Endodermal cell (in vitro differentiated cells): ENCODE measurements around the gene ARHGEF26. TPM values are rescaled to one million over a fixed set of nuclear protein-coding genes. Genes with fewer than 3 reads are reported as not detected.

Experiments used
- DNase-seq: peaks from one replicate; pipeline ENCODE4 v3.0.0-alpha.2; 2017
- H3K27ac ChIP-seq: 2 replicates; pipeline ENCODE4 v1.5.1; 2013; ENCODE audit warnings: mild to moderate bottlenecking, low read depth, low read length, moderate library complexity
- H3K27me3 ChIP-seq: 2 replicates; pipeline ENCODE4 v1.6.1; 2013; ENCODE audit warnings: mild to moderate bottlenecking, low read length, moderate library complexity; ENCODE audit not compliant: insufficient read depth, control insufficient read depth, poor library complexity, severe bottlenecking
- H3K36me3 ChIP-seq: 2 replicates; pipeline ENCODE4 v1.7.0; 2013; ENCODE audit warnings: mild to moderate bottlenecking, low read length, moderate library complexity; ENCODE audit not compliant: control insufficient read depth, insufficient read depth
- H3K4me1 ChIP-seq: one replicate; pipeline ENCODE4 v1.7.0; 2013; ENCODE audit warnings: low read length; ENCODE audit not compliant: control insufficient read depth, insufficient read depth
- H3K4me3 ChIP-seq: 2 replicates; pipeline ENCODE4 v1.5.1; 2013; ENCODE audit warnings: mild to moderate bottlenecking, low read length, moderate library complexity
- H3K9ac ChIP-seq: 2 replicates; pipeline ENCODE4 v1.6.1; 2013; ENCODE audit warnings: mild to moderate bottlenecking, low read length, moderate library complexity; ENCODE audit not compliant: poor library complexity, severe bottlenecking; ENCODE audit errors: extremely low read depth
- H3K9me3 ChIP-seq: 2 replicates; pipeline ENCODE4 v1.6.1; 2013; ENCODE audit warnings: mild to moderate bottlenecking, low read length, moderate library complexity; ENCODE audit not compliant: control insufficient read depth
- H3K27ac Mint-ChIP-seq: 2 replicates; pipeline ENCODE4 v1.8.0; 2020; ENCODE audit warnings: mixed read lengths
- H3K27me3 Mint-ChIP-seq: 2 replicates; pipeline ENCODE4 v1.8.0; 2021; ENCODE audit warnings: mild to moderate bottlenecking, mixed read lengths; ENCODE audit not compliant: insufficient read depth
- H3K36me3 Mint-ChIP-seq: 2 replicates; pipeline ENCODE4 v1.8.0; 2020; ENCODE audit warnings: low read depth, mixed read lengths
- H3K4me1 Mint-ChIP-seq: 2 replicates; pipeline ENCODE4 v1.8.0; 2020; ENCODE audit warnings: mixed read lengths
- H3K4me3 Mint-ChIP-seq: 2 replicates; pipeline ENCODE4 v1.8.0; 2020; ENCODE audit warnings: mild to moderate bottlenecking, moderate library complexity, mixed read lengths
- H3K9me3 Mint-ChIP-seq: 2 replicates; pipeline ENCODE4 v1.8.0; 2020; ENCODE audit warnings: mild to moderate bottlenecking, mixed read lengths
- WGBS, 2 experiments: methylation state at CpG; one replicate each; pipeline versions ENCODE4 v1.1.5 to v1.1.7; 2013; ENCODE audit warnings: missing lambda C conversion rate in 2 of 2, mixed read lengths in 1 of 2; ENCODE audit not compliant: insufficient coverage in 1 of 2, insufficient read length in 1 of 2; 5-methylcytosine and 5-hydroxymethylcytosine counted together
- total RNA-seq, 2 donors: library from RNA; stranded (reverse); fragmentation: NEBNext Ultra II Directional in 1 of 2; extraction: Animal tissue kit (Norgen Biotek cat#: 25700) in 1 of 2; gene quantifications; 2 replicates in 1 of 2; 3 replicates in 1 of 2; pipeline ENCODE4 v1.2.1, GENCODE V29; 2021
- TF ChIP-seq, protein P1 (sequence below): fragments of 200-600 bp; sonication (generic); conservative IDR thresholded peaks from 2 replicates; pipeline ENCODE4 v1.5.0; 2021; ENCODE audit warnings: antibody characterized with exemption, mild to moderate bottlenecking

Gene ARHGEF26
- total RNA-seq, 2 donors from 2014 or later, result 10.1 to 12.4 TPM

DNA sequence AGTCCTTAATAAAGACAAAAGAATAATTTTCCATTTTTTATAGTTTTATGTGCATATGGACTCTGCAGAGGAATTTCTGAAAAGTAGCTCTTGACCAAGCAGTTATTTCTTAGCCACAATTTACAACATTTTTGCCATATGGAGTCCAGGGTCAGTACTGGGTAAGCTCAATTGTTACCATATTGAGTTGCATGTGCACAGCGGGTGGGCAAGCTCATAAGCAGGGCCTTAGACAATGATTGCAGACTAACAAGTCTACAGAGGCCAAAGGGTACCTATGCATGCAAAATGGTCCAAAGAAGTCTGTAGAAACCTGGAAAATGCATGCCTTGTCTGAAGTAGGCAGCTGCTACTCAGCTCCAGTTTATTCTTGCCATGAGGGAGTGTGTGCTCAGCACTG lies 19.0 kb upstream of the ARHGEF26 start:
- no peak overlapping the region for H3K4me3 Mint-ChIP-seq
- Histone ChIP-seq H3K36me3 (no peaks in the 10 kb centered on the region), H3K27me3 (no peaks in the 10 kb centered on the region), H3K9me3 (no peaks in the 10 kb centered on the region), H3K9ac (no peak overlapping the region), H3K4me3 (no peak overlapping the region), H3K4me1 (no peaks in the 10 kb centered on the region), H3K27ac (no peak overlapping the region)
- no peak overlapping the region for H3K27ac Mint-ChIP-seq
- WGBS, 2 experiments, result 89 to 100% methylated on average over 1 of the region's 1 CpG
- no peaks in the 10 kb centered on the region for H3K27me3 Mint-ChIP-seq
- no peaks in the 10 kb centered on the region for H3K36me3 Mint-ChIP-seq
- no peaks in the 10 kb centered on the region for H3K4me1 Mint-ChIP-seq
- no peak for DNase-seq
- TF ChIP-seq, protein P1, sequence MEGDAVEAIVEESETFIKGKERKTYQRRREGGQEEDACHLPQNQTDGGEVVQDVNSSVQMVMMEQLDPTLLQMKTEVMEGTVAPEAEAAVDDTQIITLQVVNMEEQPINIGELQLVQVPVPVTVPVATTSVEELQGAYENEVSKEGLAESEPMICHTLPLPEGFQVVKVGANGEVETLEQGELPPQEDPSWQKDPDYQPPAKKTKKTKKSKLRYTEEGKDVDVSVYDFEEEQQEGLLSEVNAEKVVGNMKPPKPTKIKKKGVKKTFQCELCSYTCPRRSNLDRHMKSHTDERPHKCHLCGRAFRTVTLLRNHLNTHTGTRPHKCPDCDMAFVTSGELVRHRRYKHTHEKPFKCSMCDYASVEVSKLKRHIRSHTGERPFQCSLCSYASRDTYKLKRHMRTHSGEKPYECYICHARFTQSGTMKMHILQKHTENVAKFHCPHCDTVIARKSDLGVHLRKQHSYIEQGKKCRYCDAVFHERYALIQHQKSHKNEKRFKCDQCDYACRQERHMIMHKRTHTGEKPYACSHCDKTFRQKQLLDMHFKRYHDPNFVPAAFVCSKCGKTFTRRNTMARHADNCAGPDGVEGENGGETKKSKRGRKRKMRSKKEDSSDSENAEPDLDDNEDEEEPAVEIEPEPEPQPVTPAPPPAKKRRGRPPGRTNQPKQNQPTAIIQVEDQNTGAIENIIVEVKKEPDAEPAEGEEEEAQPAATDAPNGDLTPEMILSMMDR, result no peak
- H3K9me3 Mint-ChIP-seq, result no peaks in the 10 kb centered on the region

DNA sequence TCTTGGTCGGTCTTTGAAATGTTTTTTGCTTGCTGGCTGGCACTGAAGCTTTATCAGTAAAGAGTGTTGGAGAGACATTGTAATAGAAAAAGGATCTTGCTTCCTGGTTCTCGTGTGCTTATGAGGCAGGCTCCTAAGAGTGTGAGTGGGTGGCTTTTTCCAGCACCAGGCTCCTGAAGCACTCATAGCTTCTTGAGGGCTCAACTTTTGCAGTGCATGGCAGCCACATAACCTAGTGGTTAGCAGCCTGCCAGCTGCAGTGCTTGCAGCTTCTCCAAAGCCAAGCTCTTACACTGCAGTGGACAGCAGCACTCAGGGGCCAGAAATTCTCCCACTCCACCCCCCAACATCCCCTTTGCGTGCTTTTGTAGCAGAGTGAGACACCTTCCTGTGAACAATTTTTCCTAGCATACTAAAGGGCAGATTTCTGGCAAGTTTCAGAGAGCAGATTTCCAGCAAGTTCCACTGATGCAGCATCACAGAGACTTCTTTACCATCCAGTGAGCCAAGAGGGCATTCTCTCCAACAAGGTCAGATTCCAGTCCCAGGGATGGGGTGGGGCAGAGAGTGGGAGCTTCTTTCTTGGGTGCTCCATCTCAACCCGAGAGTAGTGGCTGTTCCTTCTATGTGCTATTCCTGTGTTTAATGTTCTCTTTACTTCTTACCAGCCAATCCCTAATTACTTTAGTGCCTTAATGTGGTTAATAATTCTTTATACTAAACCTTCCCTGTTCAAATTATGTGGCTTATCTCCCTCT lies 15.8 kb upstream of the ARHGEF26 start:
- Histone ChIP-seq H3K4me3 (no peak overlapping the region), H3K9me3 (no peaks in the 10 kb centered on the region), H3K4me1 (no peaks in the 10 kb centered on the region), H3K36me3 (no peaks in the 10 kb centered on the region), H3K9ac (no peak overlapping the region), H3K27ac (no peak overlapping the region), H3K27me3 (no peaks in the 10 kb centered on the region)
- TF ChIP-seq, protein P1, result no peak
- DNase-seq, result no peak
- no peaks in the 10 kb centered on the region for H3K27me3 Mint-ChIP-seq
- H3K9me3 Mint-ChIP-seq, result no peaks in the 10 kb centered on the region
- H3K27ac Mint-ChIP-seq, result no peak overlapping the region
- no peak overlapping the region for H3K4me3 Mint-ChIP-seq
- H3K4me1 Mint-ChIP-seq, result no peaks in the 10 kb centered on the region
- 93 to 94% methylated on average over 3 to 4 of the region's 4 CpGs for WGBS, 2 experiments
- no peaks in the 10 kb centered on the region for H3K36me3 Mint-ChIP-seq

DNA sequence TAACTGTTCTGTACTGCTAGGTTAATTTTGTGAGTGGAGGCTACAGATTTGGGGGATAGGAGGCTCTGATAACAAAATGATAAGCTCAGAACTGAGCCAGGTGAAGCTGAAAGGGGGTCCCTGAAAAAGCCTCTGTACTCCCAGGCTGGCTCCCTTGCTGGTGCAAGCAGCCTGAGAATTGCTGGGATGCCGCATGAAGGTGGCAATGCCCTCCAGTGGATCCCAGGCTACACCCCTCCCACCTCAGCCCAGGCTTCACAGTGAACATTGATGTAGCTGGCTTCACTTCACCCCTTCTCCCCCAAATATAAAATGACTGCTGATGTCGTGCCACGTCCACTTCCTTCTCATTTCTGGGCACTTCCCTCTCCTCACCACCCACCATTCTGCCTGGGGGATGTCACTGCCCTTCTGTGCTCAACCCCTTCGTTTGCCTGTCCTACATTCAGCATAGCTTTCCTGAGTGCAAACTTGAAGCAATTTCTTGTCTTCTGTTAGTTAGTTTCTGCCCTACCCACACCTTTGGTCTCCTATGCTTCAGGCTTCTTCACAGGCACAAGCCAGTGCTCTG lies 9.7 kb upstream of the ARHGEF26 start:
- Histone ChIP-seq H3K4me3 (no peak overlapping the region), H3K9me3 (no peaks in the 10 kb centered on the region), H3K9ac (no peak overlapping the region), H3K4me1 (no peaks in the 10 kb centered on the region), H3K36me3 (no peaks in the 10 kb centered on the region), H3K27me3 (no peaks in the 10 kb centered on the region), H3K27ac (no peak overlapping the region)
- DNase-seq, result no peak
- H3K36me3 Mint-ChIP-seq, result no peaks in the 10 kb centered on the region
- WGBS, 2 experiments, result 89 to 90% methylated on average over 3 to 4 of the region's 4 CpGs
- TF ChIP-seq, protein P1, result no peak
- H3K4me3 Mint-ChIP-seq, result no peak overlapping the region
- no peaks in the 10 kb centered on the region for H3K9me3 Mint-ChIP-seq
- H3K27me3 Mint-ChIP-seq, result no peaks in the 10 kb centered on the region
- peaks cover 5% of the 10 kb centered on the region for H3K4me1 Mint-ChIP-seq
- peak overlapping the region; percentile 26 for H3K27ac Mint-ChIP-seq
